ENCODE data around the gene AFDN.

DNA sequence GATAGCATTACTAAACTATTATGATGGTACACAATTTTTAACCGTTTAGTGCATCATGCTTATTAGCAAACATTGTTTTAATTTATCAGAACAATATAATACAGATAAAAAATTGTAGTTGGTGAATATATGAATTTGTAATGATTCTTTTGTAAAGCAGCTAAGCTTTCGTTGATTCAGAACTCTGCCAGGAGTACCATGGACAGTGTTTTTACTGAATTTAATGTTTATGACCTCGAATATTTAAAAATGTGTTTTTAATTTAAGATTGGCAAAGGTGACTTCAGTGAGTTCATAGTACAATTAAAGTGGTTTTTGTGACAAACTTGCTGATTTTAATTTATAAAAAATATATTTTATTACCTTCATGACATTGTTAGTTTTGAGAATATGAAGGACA, 10.0 kb downstream of the AFDN start:
- TF ChIP-seq, protein P1, sequence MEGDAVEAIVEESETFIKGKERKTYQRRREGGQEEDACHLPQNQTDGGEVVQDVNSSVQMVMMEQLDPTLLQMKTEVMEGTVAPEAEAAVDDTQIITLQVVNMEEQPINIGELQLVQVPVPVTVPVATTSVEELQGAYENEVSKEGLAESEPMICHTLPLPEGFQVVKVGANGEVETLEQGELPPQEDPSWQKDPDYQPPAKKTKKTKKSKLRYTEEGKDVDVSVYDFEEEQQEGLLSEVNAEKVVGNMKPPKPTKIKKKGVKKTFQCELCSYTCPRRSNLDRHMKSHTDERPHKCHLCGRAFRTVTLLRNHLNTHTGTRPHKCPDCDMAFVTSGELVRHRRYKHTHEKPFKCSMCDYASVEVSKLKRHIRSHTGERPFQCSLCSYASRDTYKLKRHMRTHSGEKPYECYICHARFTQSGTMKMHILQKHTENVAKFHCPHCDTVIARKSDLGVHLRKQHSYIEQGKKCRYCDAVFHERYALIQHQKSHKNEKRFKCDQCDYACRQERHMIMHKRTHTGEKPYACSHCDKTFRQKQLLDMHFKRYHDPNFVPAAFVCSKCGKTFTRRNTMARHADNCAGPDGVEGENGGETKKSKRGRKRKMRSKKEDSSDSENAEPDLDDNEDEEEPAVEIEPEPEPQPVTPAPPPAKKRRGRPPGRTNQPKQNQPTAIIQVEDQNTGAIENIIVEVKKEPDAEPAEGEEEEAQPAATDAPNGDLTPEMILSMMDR (conservative IDR thresholded peaks at IDR 0.05 in 1 of 2, IDR thresholded peaks at IDR 0.05 in 1 of 2; ENCODE audit: low read depth in 1 of 2, low read length in 2 of 2): no peak
- no peak for TF ChIP-seq EZH2 (IDR thresholded peaks at IDR 0.05; ENCODE audit: low read length, missing control alignments)
